Transverse colon (tissue), 4 donors: Measurements from ENCODE around the gene IRX5. TPM values are rescaled to one million over a fixed set of nuclear protein-coding genes. Genes with fewer than 3 reads are reported as not detected.
A peak's percentile ranks its signal among the peaks of the same experiment; 100 is the strongest.

ENCODE experiments used
- DNase-seq: peaks from one replicate; pipeline ENCODE4 v3.0.0-alpha.2; 2019
- H3K27ac ChIP-seq, 4 donors: fragments of 200-600 bp; sonication (generic); 2 replicates each; pipeline ENCODE4 v1.5.1; 2016 to 2018; ENCODE audit warnings: inconsistent platforms in 4 of 4
- H3K27me3 ChIP-seq: fragments of 200-600 bp; sonication (generic); 2 replicates; pipeline ENCODE4 v1.5.1; 2017; ENCODE audit warnings: inconsistent platforms
- H3K36me3 ChIP-seq, 4 donors: fragments of 200-600 bp; sonication (generic); 2 replicates each; pipeline ENCODE4 v1.5.1; 2017 to 2019; ENCODE audit warnings: inconsistent platforms in 4 of 4
- H3K4me1 ChIP-seq, 4 donors: fragments of 200-600 bp; sonication (generic); 2 replicates each; pipeline ENCODE4 v1.5.1; 2017 to 2020; ENCODE audit warnings: inconsistent platforms in 4 of 4
- H3K4me3 ChIP-seq, 4 donors: fragments of 200-600 bp; sonication (generic); 1 replicate in 1 of 4; 2 replicates in 3 of 4; pipeline versions ENCODE4 v1.5.1 to v1.6.1; 2017 to 2019; ENCODE audit warnings: inconsistent platforms in 4 of 4
- H3K9me3 ChIP-seq, 2 donors: fragments of 200-600 bp; sonication (generic); 2 replicates each; pipeline ENCODE4 v1.5.1; 2017 to 2019; ENCODE audit warnings: inconsistent platforms in 2 of 2
- CTCF ChIP-seq, 5 experiments: fragments of 200-600 bp in 3 of 5; fragments of 450-650 bp in 2 of 5; sonication (generic) in 3 of 5; IDR thresholded peaks; 1 replicate in 2 of 5; 2 replicates in 3 of 5; pipeline ENCODE4 v1.5.1; 2016 to 2017; ENCODE audit warnings: antibody characterized with exemption in 5 of 5, inconsistent platforms in 3 of 5, mild to moderate bottlenecking in 2 of 5, moderate library complexity in 1 of 5
- EP300 ChIP-seq: sonication (generic); formaldehyde crosslinking; IDR thresholded peaks from one replicate; pipeline ENCODE4 v1.6.1; 2017; ENCODE audit warnings: antibody characterized with exemption, low read depth
- POLR2A ChIP-seq: fragments of 450-650 bp; IDR thresholded peaks from one replicate; pipeline ENCODE4 v1.6.1; 2016; ENCODE audit warnings: antibody characterized with exemption, mild to moderate bottlenecking, moderate library complexity
- POLR2AphosphoS5 ChIP-seq, 3 donors: sonication (generic); formaldehyde crosslinking; IDR thresholded peaks; one replicate each; pipeline ENCODE4 v1.6.1; 2016; ENCODE audit warnings: antibody characterized with exemption in 3 of 3
- WGBS, 2 donors: methylation state at CpG; one replicate each; pipeline ENCODE4 v1.1.5; 2018; ENCODE audit warnings: low coverage in 1 of 2; 5-methylcytosine and 5-hydroxymethylcytosine counted together
- in situ Hi-C, 4 donors: fragments of 200-750 bp; cut with MboI; loops; one replicate each; pipeline versions ENCODE4 v1.15.0 to v1.15.1; 2017; ENCODE audit warnings: low sequenced_read_pairs in 3 of 4, low pct_ligation_motif_present in 1 of 4, low pct_unique_long_range_greater_than_20kb in 1 of 4
- intact Hi-C: fragments of 100-400 bp; cut with DNase I; formaldehyde crosslinking; loops from one replicate; pipeline ENCODE4 v1.15.1; 2023; ENCODE audit warnings: low total_unique reads
- total RNA-seq, 4 donors: library from RNA; depleted of rRNA; stranded (reverse); fragments of >200 nt; gene quantifications; one replicate each; pipeline ENCODE4 v1.1.0, GENCODE V29; 2016

Gene IRX5
- total RNA-seq, 4 donors from 2014 or later: not detected

GRCh38 chr16:54928016-54928356 is 2.7 kb upstream of the IRX5 start:
- TF ChIP-seq POLR2A (no peak), POLR2AphosphoS5 (IDR thresholded peaks at IDR 0.05) (peak in 1 of 3 donors; percentile 10)
- peak overlapping the region in 2 of 4 donors; percentile 52 to 66 for H3K4me3 ChIP-seq
- DNase-seq: no peak
- peaks cover 96% of the 10 kb centered on the region for H3K27me3 ChIP-seq
- 1 to 4% methylated on average over 13 of the region's 13 CpGs for WGBS, 2 donors
- H3K9me3 ChIP-seq: no peaks in the 10 kb centered on the region
- peaks cover 7 to 34% (median 21%) of the 10 kb centered on the region in 4 donors for H3K4me1 ChIP-seq
- intact Hi-C loops (no loop called here), in situ Hi-C loops (loop anchor here in 1 of 4 donors (25.0 kb wide), 1 partner anchor 641 kb away; the partner anchor contains the start of gene IRX3)
- H3K27ac ChIP-seq: no peak overlapping the region
- no peaks in the 10 kb centered on the region for H3K36me3 ChIP-seq

GRCh38 chr16:54928411-54929089 is 2.1 kb upstream of the IRX5 start:
- Histone ChIP-seq H3K36me3 (no peaks in the 10 kb centered on the region), H3K4me1 (peaks cover 7 to 34% (median 23%) of the 10 kb centered on the region in 4 donors), H3K27ac (peak overlapping the region in 1 of 4 donors; percentile 49), H3K4me3 (peak overlapping the region; percentile 32 to 66 (median 46)), H3K9me3 (no peaks in the 10 kb centered on the region), H3K27me3 (peaks cover 96% of the 10 kb centered on the region)
- in situ Hi-C loops (loop anchor here in 1 of 4 donors (25.0 kb wide), 1 partner anchor 641 kb away; the partner anchor contains the start of gene IRX3), intact Hi-C loops (no loop called here)
- DNase-seq: no peak
- 5% methylated on average over 81 of the region's 101 CpGs; no CpG with 5 or more reads in 1 of the 2 donors for WGBS, 2 donors
- TF ChIP-seq EP300: no peak
- no peak for TF ChIP-seq CTCF (IDR thresholded peaks at IDR 0.05)
- TF ChIP-seq POLR2A: no peak
- no peak for TF ChIP-seq POLR2AphosphoS5 (IDR thresholded peaks at IDR 0.05)

- Histone ChIP-seq H3K27me3 (peaks cover 96% of the 10 kb centered on the region), H3K9me3 (no peaks in the 10 kb centered on the region), H3K4me3 (peak overlapping the region; percentile 32 to 66 (median 46)), H3K4me1 (peaks cover 7 to 34% (median 23%) of the 10 kb centered on the region in 4 donors), H3K27ac (peak overlapping the region in 1 of 4 donors; percentile 49), H3K36me3 (no peaks in the 10 kb centered on the region)
- in situ Hi-C loops: loop anchor here in 1 of 4 donors (25.0 kb wide), 1 partner anchor 642 kb away; the partner anchor contains the start of gene IRX3
- 9% methylated on average over 66 of the region's 73 CpGs; no CpG with 5 or more reads in 1 of the 2 donors for WGBS, 2 donors
- TF ChIP-seq EP300 (no peak), POLR2A (peak; percentile 17), POLR2AphosphoS5 (IDR thresholded peaks at IDR 0.05) (peak in 1 of 3 donors; percentile 21), CTCF (IDR thresholded peaks at IDR 0.05) (no peak)
- DNase-seq: peak; percentile 97
- intact Hi-C loops: no loop called here
Observed at GRCh38 chr16:54929090-54930004, 1.3 kb upstream of the IRX5 start.

GRCh38 chr16:54930869-54931119 is 129 bp downstream of the IRX5 start:
- no peaks in the 10 kb centered on the region for H3K9me3 ChIP-seq
- H3K4me3 ChIP-seq: peak overlapping the region; percentile 6 to 66 (median 46)
- H3K4me1 ChIP-seq: peaks cover 7 to 34% (median 23%) of the 10 kb centered on the region in 4 donors
- intact Hi-C loops: no loop called here
- peak overlapping the region in 2 of 4 donors; percentile 44 to 49 for H3K27ac ChIP-seq
- no peak for DNase-seq
- H3K36me3 ChIP-seq: no peaks in the 10 kb centered on the region
- TF ChIP-seq EP300: no peak
- TF ChIP-seq CTCF (IDR thresholded peaks at IDR 0.05): no peak
- TF ChIP-seq POLR2A: no peak
- no peak for TF ChIP-seq POLR2AphosphoS5 (IDR thresholded peaks at IDR 0.05)
- WGBS, 2 donors: 1% methylated on average over 24 of the region's 24 CpGs; no CpG with 5 or more reads in 1 of the 2 donors
- peaks cover 96% of the 10 kb centered on the region for H3K27me3 ChIP-seq
- in situ Hi-C loops: loop anchor here in 1 of 4 donors (25.0 kb wide), 1 partner anchor 643 kb away; the partner anchor contains the start of gene IRX3
